GM19455 (cell line): Measurements from ENCODE around the gene ANKRD24.
"Not testable (repeated sequence)": the region's sequence is repeated elsewhere in the genome, so short reads cannot be mapped to it uniquely, and the experiment has no call there.

Experiments
- ATAC-seq: cut with Tn5 transposase; IDR thresholded peaks from one replicate; pipeline ENCODE4 v1.9.1; 2021; ENCODE audit not compliant: unreplicated experiment

Gene ANKRD24

DNA sequence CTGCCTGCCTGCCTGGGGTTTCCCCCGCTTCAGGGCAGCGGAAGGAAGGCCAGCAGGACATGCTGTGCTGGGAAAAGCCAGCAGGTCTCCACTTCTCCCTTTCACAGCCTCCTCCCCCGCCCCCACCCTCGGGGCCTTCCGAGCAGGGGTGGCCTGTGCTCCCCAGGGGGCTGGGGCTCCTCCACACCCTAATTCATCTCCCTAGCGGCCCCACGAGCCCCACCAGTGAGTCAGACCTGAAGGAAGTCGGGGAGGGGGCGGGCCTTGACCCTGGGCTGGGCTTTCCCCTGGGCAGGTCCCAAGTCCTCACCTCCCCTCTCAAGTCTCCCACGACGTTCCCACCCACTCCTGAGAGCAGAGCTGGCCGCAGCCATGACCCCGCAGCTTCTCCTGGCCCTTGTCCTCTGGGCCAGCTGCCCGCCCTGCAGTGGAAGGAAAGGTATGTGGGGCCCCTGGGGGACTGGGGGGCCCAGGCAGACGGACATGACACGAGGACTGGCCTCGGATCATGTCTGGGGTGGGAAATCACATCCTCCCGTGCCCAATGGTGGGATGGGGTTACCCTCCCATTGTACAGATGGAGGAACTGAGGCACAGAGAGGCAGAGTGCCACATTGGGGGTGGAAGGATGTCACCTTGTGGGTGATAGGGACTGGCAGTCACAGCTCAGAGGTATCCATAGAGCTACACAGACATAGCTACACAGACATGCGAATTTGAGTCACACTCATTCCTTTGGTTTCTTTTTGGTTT is 46.9 kb downstream of the ANKRD24 start, which contains the start of gene EBI3:
Gene EBI3 (plus strand): TSS at position 345 of the 753 bp plus-strand sequence. CDS start 28 bp downstream, at position 373.
- ATAC-seq, result no peak

DNA sequence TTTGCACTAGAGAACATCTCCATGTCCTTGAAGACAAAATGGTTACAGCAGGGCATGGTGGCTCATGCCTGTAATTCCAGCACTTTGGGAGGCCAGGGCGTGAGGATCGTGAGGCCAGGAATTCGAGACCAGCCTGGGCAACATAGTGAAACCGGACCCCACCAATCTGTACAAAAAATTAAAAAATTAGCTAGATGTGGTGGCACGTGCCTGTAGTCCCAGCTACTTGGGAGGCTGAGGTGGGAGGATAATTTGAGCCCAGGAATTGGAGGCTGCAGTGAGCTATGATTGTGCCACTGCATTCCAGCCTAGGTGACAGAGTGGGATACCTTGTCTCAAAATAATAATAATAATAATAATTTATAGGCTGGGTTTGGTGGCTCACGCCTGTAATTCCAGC is 47.7 kb downstream of the ANKRD24 start:
- not testable (repeated sequence) for ATAC-seq

DNA sequence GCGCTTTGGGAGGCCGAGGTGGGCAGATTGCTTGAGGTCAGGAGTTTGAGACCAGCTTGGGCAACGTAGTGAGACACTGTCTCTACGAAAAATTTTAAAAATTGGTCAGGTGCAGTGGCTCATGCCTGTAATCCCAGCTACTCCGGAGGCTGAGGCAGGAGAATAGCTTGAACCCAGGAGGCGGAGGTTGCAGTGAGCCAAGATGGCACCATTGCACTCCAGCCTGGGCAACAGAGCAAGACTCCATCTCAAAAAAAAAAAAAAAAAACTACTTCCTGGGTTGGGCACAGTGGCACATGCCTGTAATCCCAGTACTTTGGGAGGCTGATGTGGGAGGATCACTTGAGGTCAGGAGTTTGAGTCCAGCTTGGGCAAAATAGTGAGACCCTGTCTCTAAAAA is 49.0 kb downstream of the ANKRD24 start:
- not testable (repeated sequence) for ATAC-seq

DNA sequence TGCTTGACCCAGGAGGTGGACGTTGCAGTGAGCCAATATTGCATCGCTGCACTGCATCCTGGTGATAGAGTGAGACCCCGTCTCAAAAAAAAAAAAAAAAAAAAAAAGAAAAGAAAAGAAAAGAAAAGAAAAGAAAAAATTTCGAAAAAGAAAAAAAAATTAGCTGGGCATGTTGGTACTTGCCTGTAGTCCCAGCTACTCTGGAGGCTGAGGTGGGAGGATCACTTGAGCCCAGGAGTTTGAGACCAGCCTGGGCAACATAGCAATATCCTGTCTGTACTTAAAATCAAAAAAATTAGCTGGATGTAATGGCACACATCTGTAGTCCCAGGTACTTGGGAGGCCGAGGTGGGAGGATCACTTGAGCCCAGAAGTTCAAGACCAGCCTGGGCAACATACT is 49.6 kb downstream of the ANKRD24 start:
- not testable (repeated sequence) for ATAC-seq

DNA sequence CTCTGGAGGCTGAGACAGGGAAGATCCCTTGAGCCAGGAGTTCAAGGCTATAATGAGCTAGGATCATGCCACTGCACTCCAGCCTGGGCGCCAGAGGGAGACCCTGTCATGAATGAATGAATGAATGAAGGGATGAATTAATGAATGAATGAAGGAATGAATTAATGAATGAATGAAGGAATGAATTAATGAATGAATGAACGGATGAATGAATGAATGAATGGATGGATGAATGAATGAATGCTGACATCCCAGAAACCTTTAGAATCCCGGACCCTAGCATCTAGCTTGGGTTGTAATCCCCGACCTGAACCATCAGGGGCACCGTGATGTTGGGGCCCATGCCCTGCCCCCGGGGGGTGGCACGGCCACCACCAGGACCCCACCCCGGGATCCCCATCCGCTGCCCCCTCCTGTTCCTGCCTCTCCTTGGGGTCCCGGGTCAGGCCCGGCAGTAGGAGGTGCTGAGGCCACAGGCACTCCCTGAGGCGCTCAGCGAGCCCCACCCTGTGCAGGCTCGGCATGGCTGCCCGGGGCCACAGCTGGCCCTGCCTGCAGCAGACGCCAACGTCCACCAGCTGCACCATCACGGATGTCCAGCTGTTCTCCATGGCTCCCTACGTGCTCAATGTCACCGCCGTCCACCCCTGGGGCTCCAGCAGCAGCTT is 50.3 kb downstream of the ANKRD24 start:
- ATAC-seq, result no peak

DNA sequence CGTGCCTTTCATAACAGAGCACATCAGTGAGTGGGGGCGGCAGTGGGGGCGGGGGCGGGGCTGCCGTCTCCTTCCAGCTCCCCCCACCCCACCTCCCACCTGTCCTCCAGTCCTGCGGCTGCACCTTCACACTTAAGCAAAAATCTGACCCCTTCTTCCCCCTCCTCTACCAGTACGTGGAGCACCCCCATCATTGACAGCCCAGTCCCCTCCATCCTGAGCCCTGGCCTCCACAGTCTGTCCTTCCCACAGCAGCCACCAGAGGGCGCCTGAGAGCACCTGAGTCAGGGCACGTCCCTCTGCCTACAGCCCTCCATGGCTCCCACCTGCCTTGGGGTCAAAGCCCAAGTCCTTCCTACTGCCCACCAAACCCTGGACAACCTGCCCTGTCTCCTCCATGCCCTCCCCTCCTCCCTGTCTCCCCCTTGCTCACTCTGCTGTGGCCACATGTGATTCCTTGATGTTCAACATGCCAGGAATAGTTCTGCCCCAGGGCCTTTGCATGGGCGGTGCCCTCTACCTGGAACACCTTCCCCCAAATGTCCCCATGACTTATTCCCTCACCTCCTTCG is 50.9 kb downstream of the ANKRD24 start:
- no peak for ATAC-seq

DNA sequence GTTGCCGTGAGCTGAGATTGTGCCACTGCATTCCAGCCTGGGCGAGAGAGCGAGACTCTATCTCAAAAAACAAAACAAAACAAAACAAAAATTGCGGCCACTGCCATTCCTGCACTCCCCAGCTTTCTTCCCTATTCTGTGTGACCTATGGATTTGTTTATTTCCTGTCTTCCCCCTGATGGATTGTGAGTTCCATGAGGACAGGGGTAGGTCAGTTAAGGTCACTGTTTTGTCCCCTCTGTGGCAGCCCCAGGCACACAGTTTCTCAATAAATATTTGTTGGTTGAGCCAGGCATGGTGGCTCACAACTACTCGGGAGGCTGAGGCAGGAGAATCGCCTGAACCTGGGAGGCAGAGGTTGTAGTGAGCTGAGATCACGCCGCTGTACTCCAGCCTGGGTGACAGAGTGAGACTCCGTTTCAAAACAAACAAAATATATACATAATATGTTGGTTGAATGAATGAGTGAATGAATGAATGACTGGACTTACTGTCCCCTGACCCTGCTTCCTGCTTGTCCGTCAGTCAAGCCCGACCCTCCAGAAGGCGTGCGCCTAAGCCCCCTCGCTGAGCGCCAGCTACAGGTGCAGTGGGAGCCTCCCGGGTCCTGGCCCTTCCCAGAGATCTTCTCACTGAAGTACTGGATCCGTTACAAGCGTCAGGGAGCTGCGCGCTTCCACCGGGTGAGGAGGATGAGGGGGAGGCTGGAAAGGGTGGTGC is 51.8 kb downstream of the ANKRD24 start:
- no peak for ATAC-seq

DNA sequence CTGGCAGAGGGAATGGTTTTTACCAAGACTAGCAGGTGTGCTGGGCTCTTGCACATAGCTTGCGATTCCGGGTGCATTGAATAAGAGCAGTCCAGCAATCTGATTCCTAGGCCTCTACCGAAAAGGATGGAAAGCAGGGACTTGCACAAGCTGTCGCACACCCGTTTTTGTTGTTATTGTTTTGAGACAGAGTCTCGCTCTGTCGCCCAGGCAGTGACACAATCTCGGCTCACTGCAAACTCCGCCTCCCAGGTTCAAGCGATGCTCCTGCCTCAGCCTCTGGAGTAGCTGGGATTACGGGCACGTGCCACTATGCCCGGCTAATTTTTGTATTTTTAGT is 52.3 kb downstream of the ANKRD24 start:
- ATAC-seq, result no peak

DNA sequence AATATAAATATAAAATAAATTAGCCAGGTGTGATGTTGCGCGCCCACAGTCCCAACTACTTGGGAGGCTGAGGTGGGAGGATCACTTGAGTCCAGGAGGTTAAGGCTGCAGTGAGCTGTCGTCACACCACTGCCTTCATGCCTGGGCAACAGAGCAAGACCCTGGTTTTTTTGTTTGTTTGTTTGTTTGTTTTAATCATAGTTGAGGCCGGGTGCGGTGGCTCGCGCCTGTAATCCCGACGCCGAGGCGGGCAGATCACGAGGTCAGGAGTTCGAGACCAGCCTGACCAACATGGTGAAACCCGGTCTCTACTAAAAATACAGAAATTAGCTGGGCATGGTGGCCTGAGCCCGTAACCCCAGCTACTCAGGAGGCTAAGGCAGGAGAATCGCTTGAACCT is 55.0 kb downstream of the ANKRD24 start:
- not testable (repeated sequence) for ATAC-seq

DNA sequence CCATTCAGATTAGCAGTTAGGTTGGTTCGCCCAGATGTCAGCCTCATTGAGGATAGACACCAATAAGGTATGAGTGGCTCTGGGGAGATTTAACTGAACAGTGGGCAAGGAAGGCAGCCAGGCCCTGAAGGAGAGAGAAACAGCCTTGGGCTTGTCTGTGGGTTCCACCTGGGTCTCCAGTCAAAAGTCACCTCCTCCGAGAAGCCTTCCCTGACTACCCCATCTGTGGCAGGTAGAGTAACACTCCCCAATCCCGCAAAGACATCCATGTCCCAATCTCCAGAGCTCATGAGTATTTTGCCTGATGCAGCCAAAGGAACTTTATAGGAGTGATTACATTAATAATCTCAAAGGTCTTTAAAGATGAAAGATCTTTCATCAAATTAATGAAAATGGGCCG is 56.3 kb downstream of the ANKRD24 start:
- no peak for ATAC-seq

DNA sequence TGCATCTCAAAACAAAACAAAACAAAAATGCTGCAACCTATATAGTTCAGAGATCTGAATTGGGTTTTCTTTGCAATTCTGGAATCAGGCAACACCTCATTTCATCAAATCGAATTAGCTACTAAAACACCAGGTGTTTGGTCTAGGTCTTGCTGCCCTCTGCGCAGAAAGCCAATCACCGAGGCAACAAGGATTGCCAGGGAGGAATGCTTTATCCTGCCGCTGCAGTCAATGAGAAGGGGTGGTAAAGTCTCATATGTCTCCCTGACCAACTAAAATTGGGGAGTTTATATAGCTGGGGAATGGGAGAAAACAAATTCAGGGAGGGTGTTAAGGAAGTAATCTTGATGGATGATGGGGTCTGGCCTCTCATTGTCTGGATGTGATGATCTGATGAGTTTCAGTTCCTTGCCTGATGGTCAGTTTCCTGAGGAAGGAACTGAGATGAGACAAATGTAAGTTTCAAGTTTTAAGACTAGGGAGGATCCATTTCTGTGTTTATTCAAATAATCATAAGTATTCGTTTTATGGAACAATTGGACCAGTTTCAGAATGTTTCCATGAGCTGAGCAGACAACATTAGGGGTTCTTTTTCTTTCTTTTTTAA is 59.4 kb downstream of the ANKRD24 start:
- ATAC-seq, result no peak

DNA sequence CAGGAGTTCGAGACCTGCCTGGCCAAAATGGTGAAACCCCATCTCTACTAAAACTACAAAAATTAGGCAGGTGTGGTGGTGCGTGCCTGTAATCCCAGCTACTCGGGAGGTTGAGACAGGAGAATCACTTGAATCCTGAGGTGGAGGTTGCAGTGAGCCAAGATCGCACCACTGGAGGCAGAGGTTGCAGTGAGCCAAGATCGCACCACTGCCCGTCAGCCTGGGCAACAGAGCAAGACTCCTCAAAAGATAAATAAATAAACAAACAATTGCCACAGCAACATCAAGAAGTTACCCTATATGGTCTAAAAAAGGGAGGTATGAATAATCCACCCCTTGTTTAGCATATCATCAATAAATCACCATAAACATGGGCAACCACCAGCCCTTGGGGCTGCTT is 63.4 kb downstream of the ANKRD24 start:
- ATAC-seq, result not testable (repeated sequence)

DNA sequence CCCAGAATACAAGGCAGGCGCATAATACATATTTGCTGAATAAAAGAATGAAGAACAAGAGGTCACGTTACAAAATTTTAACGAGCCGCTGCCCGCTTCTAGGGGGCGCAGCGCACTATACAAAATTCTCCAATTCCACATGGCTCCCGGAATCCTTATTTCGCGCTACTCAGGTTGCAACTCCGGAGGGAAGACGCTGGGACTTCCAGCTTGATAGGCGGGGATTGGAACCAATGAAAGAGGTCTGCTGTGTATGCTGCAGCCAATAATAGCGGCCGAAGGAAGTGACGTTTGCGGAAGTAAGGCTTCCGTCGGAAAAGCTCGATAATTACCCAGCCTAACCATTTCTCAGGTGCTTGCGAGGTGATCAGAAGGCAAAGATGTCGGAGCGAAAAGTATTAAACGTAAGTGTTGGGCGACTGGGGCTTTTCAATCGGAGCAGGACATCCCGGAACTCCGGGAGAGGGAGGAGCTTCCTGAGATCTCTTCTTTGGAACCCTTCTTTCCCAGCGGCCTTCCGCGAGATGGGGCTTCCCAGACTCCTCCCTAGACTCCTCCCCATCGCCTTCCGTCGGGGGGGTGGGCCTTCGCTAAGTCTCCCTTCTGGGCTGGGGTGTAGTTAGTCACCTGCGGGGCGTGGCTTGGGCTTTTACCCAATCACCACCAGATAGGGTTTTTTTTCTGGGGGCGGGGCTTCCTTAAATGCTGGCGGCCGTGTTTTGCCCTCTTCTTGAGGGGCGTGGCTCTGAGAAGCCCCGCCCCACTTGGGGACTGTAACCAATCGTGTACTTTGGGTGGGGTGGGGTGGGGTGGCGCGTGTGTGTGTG is 64.5 kb downstream of the ANKRD24 start, which contains the start of gene YJU2:
Gene YJU2 (plus strand): TSS at position 314 of the 827 bp plus-strand sequence. CDS start 67 bp downstream, at position 381.
- ATAC-seq, result peak; percentile 78

DNA sequence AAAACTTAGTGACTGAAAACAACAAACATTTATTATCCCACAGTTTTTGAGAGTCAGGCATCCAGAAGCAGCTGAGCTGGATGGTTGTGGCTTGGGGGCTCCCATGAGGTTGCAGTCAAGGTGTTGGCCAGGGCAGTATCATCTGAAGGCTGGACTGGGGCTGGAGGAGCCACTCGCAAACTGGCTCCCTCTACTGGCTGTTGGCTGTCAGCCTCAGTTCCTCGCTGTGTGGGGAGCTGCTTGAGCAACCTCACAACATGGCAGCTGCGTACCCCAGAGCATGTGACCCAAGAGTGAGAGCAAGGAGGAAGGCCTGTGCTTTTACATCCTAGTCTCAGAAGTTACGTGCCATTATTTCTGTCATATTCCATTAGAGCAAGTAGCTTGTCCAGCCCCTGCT is 74.1 kb downstream of the ANKRD24 start:
- no peak for ATAC-seq

DNA sequence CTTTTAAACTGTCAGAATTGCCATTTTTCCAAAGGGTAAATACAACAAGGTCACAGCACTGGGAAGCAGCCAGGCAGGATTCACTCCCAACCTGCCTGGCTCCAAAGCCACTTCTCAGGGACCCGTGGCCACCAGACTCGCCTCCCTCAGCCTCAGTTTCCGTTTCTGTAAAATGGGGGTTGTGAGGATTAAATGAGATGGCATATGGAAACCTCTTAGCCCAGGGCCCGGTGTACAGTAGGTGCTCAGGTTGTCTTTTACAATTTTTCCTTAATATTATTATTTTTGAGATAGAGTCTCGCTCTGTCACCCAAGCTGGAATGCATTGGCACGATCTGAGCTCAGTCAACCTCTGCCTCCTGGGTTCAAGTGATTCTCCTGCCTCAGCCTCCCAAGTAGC is 74.5 kb downstream of the ANKRD24 start:
- ATAC-seq, result no peak

DNA sequence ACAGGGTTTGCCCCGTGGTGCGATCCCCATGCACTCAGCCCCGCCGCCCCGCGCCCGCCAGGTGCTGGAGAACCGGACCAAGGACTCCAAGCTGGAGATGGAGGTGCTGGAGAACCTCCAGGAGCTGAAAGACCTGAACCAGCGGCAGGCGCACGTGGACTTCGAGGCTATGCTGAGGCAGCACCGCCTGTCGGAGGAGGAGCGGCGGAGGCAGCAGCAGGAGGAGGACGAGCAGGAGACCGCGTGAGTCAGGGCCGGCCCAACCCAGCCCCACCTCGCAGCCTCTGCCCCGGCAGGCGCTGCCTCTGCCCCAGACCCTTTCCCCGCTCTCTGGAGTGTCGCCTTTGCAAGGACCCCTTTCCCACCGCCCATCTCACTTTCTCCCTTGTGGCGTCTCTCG is 75.7 kb downstream of the ANKRD24 start:
- ATAC-seq, result no peak

DNA sequence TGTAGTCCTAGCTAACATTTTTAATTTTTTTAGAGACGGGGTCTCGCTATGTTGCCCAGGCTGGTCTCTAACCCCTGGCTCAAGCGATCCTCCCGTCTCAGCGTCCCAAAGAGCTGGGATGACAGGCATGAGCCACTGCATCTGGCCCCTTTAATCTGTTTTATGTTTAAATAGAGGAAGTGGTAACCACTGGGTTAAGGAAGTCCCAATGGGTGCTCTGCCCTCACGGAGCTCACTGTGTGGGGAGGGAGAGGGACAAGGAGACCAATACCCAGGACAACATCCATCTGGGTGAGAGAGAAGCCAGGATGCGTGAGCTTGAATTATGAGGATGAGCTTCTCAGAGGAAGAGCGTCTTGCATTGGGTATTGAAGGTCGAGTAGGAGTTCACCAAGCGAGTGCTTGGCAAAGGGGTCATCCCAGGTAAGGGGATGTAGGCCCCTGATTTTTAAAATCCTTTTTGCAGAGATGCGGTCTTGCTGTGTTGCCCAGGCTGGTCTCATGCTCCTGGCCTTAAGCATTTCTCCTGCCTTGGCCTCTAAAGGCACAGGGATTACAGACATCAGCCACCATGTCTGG is 78.2 kb downstream of the ANKRD24 start:
- no peak for ATAC-seq

DNA sequence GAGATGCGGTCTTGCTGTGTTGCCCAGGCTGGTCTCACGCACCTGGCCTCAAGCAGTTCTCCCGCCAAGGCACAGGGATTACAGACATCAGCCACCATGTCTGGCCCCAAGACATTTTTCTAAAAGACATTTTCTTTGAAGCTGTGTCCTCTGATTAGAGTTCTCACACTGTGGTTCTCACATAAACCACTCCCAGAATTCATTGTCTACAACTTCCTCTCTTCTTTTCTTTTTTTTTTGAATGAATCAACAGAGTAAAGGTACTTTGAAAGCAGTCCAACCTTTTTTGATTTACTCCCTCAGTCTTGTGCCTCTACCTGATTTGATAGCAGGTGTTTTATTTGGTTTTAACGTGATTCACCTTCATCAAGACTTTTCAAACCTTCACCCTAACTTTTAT is 82.3 kb downstream of the ANKRD24 start:
- no peak for ATAC-seq

DNA sequence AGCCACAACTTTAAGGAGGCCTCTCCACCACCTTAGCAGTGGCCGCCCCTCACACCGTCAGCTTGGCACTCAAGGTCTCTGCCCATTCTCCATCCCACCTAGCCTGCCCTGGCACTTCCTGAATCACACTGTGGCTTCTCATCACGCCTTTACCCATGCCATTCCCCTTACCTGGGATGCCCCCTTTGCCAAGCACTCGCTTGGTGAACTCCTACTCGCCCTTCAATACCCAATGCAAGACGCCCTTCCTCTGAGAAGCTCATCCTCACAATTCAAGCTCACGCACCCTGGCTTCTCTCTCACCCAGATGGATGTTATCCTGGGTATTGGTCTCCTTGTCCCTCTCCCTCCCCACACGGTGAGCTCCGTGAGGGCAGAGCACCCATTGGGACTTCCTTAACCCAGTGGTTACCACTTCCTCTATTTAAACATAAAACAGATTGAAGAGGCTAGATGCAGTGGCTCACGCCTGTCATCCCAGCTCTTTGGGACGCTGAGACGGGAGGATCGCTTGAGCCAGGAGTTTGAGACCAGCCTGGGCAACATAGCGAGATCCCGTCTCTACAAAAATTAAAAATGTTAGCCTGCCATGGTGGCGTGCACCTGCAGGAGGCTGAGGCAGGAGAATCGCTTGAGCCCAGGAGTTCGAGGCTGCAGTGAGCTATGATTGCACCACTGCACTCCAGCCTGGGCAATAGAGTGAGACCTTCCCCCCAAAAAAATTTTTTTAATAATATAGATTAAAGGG is 83.9 kb downstream of the ANKRD24 start:
- ATAC-seq, result no peak
